Keratinocyte (primary cell): Measurements from ENCODE around the gene PITPNC1. TPM values are rescaled to one million over a fixed set of nuclear protein-coding genes. Genes with fewer than 3 reads are reported as not detected.

Experiments used
- DNase-seq: peaks from one replicate; pipeline ENCODE4 v3.0.0-alpha.2; 2011; ENCODE audit warnings: low read depth, missing footprints, low spot score
- FAIRE-seq: peaks from 2 replicates; lab custom pipeline; 2011; peaks lifted over from hg19 to GRCh38; lab: Jason Lieb, UNC
- H2AFZ ChIP-seq: 2 replicates; pipeline ENCODE4 v1.6.0; 2012; ENCODE audit warnings: low read length, control low read depth, inconsistent platforms; ENCODE audit not compliant: control insufficient read depth
- H3K27ac ChIP-seq: 2 replicates; pipeline ENCODE4 v1.5.1; 2011; ENCODE audit warnings: low read length; ENCODE audit not compliant: control insufficient read depth, insufficient read depth
- H3K27me3 ChIP-seq: 3 replicates; pipeline ENCODE4 v1.6.0; 2011; ENCODE audit warnings: low read length; ENCODE audit not compliant: control insufficient read depth, insufficient read depth; ENCODE audit errors: extremely low read depth
- H3K36me3 ChIP-seq, 2 experiments: 2 replicates in 1 of 2; 3 replicates in 1 of 2; pipeline ENCODE4 v1.5.1; 2011; ENCODE audit warnings: low read length in 2 of 2, mild to moderate bottlenecking in 1 of 2; ENCODE audit not compliant: control insufficient read depth in 2 of 2, insufficient read depth in 2 of 2; ENCODE audit errors: extremely low read depth in 1 of 2
- H3K4me1 ChIP-seq: 3 replicates; pipeline ENCODE4 v1.5.1; 2011; ENCODE audit warnings: low read length; ENCODE audit not compliant: control insufficient read depth, insufficient read depth; ENCODE audit errors: extremely low read depth
- H3K4me2 ChIP-seq: 3 replicates; pipeline ENCODE4 v1.6.0; 2011; ENCODE audit warnings: low read depth, low read length; ENCODE audit not compliant: control insufficient read depth, insufficient read depth; ENCODE audit errors: extremely low read depth
- H3K4me3 ChIP-seq, 3 experiments: fragments of 200-600 bp in 1 of 3; sonication (generic) in 1 of 3; 2 replicates in 2 of 3; 3 replicates in 1 of 3; pipeline ENCODE4 v1.5.1; 2011 to 2016; ENCODE audit warnings: low read length in 3 of 3, mild to moderate bottlenecking in 3 of 3, control low read depth in 2 of 3, inconsistent platforms in 1 of 3, low read depth in 1 of 3, mixed read lengths in 1 of 3, mixed run types in 1 of 3, moderate library complexity in 1 of 3; ENCODE audit not compliant: control insufficient read depth in 2 of 3, insufficient read depth in 2 of 3; ENCODE audit errors: extremely low read depth in 1 of 3
- H3K79me2 ChIP-seq: 2 replicates; pipeline ENCODE4 v1.6.0; 2012; ENCODE audit warnings: low read length; ENCODE audit not compliant: control insufficient read depth, insufficient read depth
- H3K9ac ChIP-seq: 3 replicates; pipeline ENCODE4 v1.6.0; 2011; ENCODE audit warnings: low read length; ENCODE audit not compliant: control insufficient read depth, insufficient read depth; ENCODE audit errors: extremely low read depth
- H3K9me1 ChIP-seq: 3 replicates; pipeline ENCODE4 v1.6.0; 2011; ENCODE audit warnings: low read length; ENCODE audit not compliant: control insufficient read depth, insufficient read depth; ENCODE audit errors: extremely low read depth
- H3K9me3 ChIP-seq: 2 replicates; pipeline ENCODE4 v1.5.1; 2012; ENCODE audit warnings: low read depth, low read length; ENCODE audit not compliant: control insufficient read depth
- H4K20me1 ChIP-seq: 3 replicates; pipeline ENCODE4 v1.6.0; 2011; ENCODE audit warnings: low read length; ENCODE audit not compliant: control insufficient read depth, insufficient read depth; ENCODE audit errors: extremely low read depth
- EZH2 ChIP-seq: IDR thresholded peaks from one replicate; pipeline ENCODE4 v1.6.1; 2012; ENCODE audit warnings: inconsistent platforms, mild to moderate bottlenecking, low read length, moderate library complexity
- dilution Hi-C: fragments of 300-500 bp; cut with MboI; formaldehyde crosslinking; loops from one replicate; pipeline ENCODE4 v1.7.0; 2020; ENCODE audit warnings: low sequenced_read_pairs; ENCODE audit not compliant: extremely low pct_ligation_motif_present
- polyA plus RNA-seq, 5 experiments: library from polyadenylated mRNA; depleted of rRNA in 3 of 5; stranded (reverse) in 3 of 5; stranded (forward) in 1 of 5; unstranded in 1 of 5; fragments of >200 nt; gene quantifications; 1 replicate in 1 of 5; 2 replicates in 3 of 5; 3 replicates in 1 of 5; pipeline versions ENCODE4 v1.2.1 to v1.2.3, GENCODE V29; 2011 to 2012; ENCODE audit warnings: missing spikeins in 2 of 5, low read depth in 1 of 5, low replicate concordance in 1 of 5
- TF ChIP-seq, protein P1 (sequence below), 3 experiments: IDR thresholded peaks in 1 of 3; conservative IDR thresholded peaks in 1 of 3; optimal IDR thresholded peaks in 1 of 3; 2 replicates in 2 of 3; 3 replicates in 1 of 3; pipeline versions ENCODE3 to v1.5.1; 2011; ENCODE audit warnings: low read length in 3 of 3, mild to moderate bottlenecking in 3 of 3, moderate library complexity in 2 of 3, control low read depth in 1 of 3, inconsistent platforms in 1 of 3; ENCODE audit not compliant: insufficient read depth in 2 of 3; ENCODE audit errors: extremely low read depth in 1 of 3

PITPNC1 gene
- polyA plus RNA-seq, 1 donor (not counting 4 experiments of a cell fraction or from before 2014, with no cell fraction given) = 24.8 TPM

DNA sequence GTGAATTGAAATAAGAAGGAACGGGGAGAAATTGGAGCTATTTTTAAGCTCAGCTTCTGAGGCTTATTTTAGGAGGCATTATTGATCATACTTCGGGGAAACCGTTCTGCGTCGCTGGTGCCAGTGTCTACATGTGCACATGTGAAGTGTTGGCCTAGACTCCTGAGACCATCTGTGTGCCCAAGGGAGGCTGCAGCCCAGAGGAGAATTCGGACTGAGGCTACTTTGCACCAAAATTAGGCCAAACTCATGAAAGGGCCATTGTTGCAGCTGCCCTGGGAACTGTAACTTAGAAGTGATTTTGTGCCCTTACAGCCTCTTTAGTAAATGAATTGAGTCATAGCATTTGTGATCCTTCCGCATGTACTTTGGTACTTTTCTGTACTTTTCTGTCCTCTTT, 238.7 kb downstream of the PITPNC1 start:
- TF ChIP-seq EZH2 = no peak
- TF ChIP-seq, protein P1, sequence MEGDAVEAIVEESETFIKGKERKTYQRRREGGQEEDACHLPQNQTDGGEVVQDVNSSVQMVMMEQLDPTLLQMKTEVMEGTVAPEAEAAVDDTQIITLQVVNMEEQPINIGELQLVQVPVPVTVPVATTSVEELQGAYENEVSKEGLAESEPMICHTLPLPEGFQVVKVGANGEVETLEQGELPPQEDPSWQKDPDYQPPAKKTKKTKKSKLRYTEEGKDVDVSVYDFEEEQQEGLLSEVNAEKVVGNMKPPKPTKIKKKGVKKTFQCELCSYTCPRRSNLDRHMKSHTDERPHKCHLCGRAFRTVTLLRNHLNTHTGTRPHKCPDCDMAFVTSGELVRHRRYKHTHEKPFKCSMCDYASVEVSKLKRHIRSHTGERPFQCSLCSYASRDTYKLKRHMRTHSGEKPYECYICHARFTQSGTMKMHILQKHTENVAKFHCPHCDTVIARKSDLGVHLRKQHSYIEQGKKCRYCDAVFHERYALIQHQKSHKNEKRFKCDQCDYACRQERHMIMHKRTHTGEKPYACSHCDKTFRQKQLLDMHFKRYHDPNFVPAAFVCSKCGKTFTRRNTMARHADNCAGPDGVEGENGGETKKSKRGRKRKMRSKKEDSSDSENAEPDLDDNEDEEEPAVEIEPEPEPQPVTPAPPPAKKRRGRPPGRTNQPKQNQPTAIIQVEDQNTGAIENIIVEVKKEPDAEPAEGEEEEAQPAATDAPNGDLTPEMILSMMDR (optimal IDR thresholded peaks at IDR 0.05 in 1 of 3, IDR thresholded peaks at IDR 0.05 in 1 of 3, conservative IDR thresholded peaks at IDR 0.05 in 1 of 3; ENCODE audit: extremely low read depth in 1 of 3, insufficient read depth in 2 of 3, low read length in 3 of 3) = no peak
- Histone ChIP-seq H2AFZ (no peak overlapping the region), H3K79me2 (no peaks in the 10 kb centered on the region), H3K9me3 (no peaks in the 10 kb centered on the region), H3K4me3 (no peak overlapping the region), H3K9me1 (peaks cover 3% of the 10 kb centered on the region), H3K36me3 (no peaks in the 10 kb centered on the region), H3K9ac (no peak overlapping the region), H3K27me3 (no peaks in the 10 kb centered on the region), H3K4me2 (peak overlapping the region; percentile 69), H3K4me1 (peaks cover 18% of the 10 kb centered on the region), H3K27ac (no peak overlapping the region), H4K20me1 (no peaks in the 10 kb centered on the region)
- FAIRE-seq = no peak
- DNase-seq = no peak
- dilution Hi-C loops = no loop called here

- Histone ChIP-seq H4K20me1 (no peaks in the 10 kb centered on the region), H3K27me3 (no peaks in the 10 kb centered on the region), H3K9me3 (no peaks in the 10 kb centered on the region), H2AFZ (no peak overlapping the region), H3K9me1 (peaks cover 3% of the 10 kb centered on the region), H3K36me3 (no peaks in the 10 kb centered on the region), H3K79me2 (no peaks in the 10 kb centered on the region), H3K4me1 (peaks cover 10% of the 10 kb centered on the region), H3K27ac (no peak overlapping the region), H3K4me3 (no peak overlapping the region), H3K4me2 (no peak overlapping the region), H3K9ac (no peak overlapping the region)
- no peak for TF ChIP-seq EZH2
- TF ChIP-seq, protein P1 (optimal IDR thresholded peaks at IDR 0.05 in 1 of 3, IDR thresholded peaks at IDR 0.05 in 1 of 3, conservative IDR thresholded peaks at IDR 0.05 in 1 of 3; ENCODE audit: extremely low read depth in 1 of 3, insufficient read depth in 2 of 3, low read length in 3 of 3) = no peak
- dilution Hi-C loops = no loop called here
- no peak for DNase-seq
- FAIRE-seq = no peak
Observed at GRCh38 chr17:67617304-67617899, 240.3 kb downstream of the PITPNC1 start.
